NT2/D1 (cell line): ENCODE data around the gene FANCF.

ENCODE experiments used
- SUZ12 ChIP-seq: IDR thresholded peaks from 2 replicates; pipeline ENCODE4 v1.6.1; 2011; ENCODE audit not compliant: insufficient read length, insufficient read depth; ENCODE audit errors: extremely low read depth
- YY1 ChIP-seq: IDR thresholded peaks from 2 replicates; pipeline ENCODE4 v1.6.1; 2011; ENCODE audit not compliant: insufficient read length, insufficient read depth
- ZNF274 ChIP-seq: IDR thresholded peaks from 2 replicates; pipeline ENCODE4 v1.6.1; 2011; ENCODE audit warnings: mild to moderate bottlenecking, low read depth, low read length

DNA sequence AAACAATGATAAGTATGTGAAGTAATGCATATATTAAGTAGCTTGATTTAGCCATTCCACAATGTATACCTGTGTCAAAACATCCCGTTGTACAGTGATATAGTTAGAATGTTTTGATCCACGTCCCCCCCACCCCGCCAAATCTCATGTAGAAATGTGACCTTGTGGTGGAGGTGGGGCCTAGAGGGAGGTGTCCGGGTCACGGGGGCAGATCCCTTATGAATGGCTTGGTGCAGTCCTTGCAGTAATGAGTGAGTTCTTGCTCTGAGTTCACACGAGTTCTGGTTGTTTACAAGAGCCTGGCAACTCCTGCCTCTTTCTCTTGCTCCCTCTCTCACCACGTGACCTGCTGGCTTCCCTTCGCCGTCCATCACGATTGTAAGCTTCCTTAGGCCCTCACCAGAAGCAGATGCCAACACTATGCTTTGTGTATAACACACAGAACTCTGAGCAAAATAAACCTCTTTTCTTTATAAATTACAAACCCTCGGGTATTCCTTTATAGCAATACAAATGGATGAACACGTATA lies 41.6 kb downstream of the FANCF start:
- TF ChIP-seq YY1: no peak
- no peak for TF ChIP-seq ZNF274
- TF ChIP-seq SUZ12: no peak
